22Rv1 (cell line): ENCODE results near the gene LSAMP.

Experiments used
- ZFX ChIP-seq: fragments of 450-650 bp; IDR thresholded peaks from 2 replicates; pipeline ENCODE4 v1.6.1; 2017; ENCODE audit warnings: antibody characterized with exemption, borderline replicate concordance
- TF ChIP-seq, protein P1 (sequence below): fragments of 450-650 bp; IDR thresholded peaks from 2 replicates; pipeline ENCODE4 v1.5.1; 2017; ENCODE audit warnings: mild to moderate bottlenecking

DNA sequence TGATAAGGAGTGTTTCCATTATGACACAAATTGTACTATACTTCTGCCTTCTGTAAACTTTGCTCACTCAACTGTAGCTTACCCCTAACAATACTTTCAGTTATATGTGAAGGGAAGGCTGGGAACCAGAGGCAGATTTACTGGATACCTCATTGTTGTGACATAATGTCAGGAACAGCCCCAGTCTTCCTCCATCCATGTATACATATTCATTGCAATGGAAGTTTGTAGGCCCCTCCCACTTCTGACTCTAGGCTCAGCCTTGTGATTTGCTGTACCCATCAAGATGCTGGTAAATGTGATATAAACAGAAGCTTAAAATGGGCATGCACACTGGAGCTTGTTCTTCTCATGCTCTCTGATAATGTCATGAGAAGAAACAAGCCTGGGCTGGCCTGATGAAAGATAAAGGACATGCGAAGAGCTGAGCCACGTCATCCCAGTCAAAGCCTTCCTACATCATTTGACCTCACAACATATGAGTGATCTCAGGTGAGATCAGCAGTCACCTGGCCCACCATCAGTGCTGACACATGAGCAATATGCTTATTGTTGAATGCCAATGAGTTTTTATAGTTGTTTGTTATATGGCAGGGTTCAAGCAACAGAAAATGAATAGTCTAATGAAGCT, 554.2 kb downstream of the LSAMP start:
- TF ChIP-seq, protein P1, sequence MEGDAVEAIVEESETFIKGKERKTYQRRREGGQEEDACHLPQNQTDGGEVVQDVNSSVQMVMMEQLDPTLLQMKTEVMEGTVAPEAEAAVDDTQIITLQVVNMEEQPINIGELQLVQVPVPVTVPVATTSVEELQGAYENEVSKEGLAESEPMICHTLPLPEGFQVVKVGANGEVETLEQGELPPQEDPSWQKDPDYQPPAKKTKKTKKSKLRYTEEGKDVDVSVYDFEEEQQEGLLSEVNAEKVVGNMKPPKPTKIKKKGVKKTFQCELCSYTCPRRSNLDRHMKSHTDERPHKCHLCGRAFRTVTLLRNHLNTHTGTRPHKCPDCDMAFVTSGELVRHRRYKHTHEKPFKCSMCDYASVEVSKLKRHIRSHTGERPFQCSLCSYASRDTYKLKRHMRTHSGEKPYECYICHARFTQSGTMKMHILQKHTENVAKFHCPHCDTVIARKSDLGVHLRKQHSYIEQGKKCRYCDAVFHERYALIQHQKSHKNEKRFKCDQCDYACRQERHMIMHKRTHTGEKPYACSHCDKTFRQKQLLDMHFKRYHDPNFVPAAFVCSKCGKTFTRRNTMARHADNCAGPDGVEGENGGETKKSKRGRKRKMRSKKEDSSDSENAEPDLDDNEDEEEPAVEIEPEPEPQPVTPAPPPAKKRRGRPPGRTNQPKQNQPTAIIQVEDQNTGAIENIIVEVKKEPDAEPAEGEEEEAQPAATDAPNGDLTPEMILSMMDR: no peak
- TF ChIP-seq ZFX: no peak
